IMR-90 (cell line): ENCODE data around the gene SORL1. TPM values are rescaled to one million over a fixed set of nuclear protein-coding genes. Genes with fewer than 3 reads are reported as not detected.

Experiments used
- ATAC-seq: fragments of 200-7000 bp; cut with Tn5 transposase; 2 replicates; pipeline ENCODE4 v1.9.1; 2020; ENCODE audit warnings: low read depth, mild to moderate bottlenecking, moderate library complexity
- BruUV-seq: library from RNA; stranded (reverse); fragments of 400-500 nt; replicated peaks from 2 replicates; lab custom pipeline; 2021; lab: Mats Ljungman, UMichigan
- CTCF ChIA-PET: fragments of 300-600 bp; formaldehyde crosslinking; extraction: SDS; loops from one replicate; lab custom pipeline; 2021; ENCODE audit warnings: antibody characterized with exemption; lab: Yijun Ruan, JAX
- POLR2A ChIA-PET: fragments of 300-600 bp; sonication (Branson Sonifier 250); formaldehyde crosslinking; loops from one replicate; lab custom pipeline; 2022; ENCODE audit warnings: antibody characterized with exemption; ENCODE audit not compliant: unreplicated experiment; lab: Charles Lee
- DNase-seq: peaks from one replicate; pipeline ENCODE4 v3.0.0; 2013
- H2AFZ ChIP-seq: replicated peaks from 2 replicates; pipeline ENCODE3; 2013; ENCODE audit warnings: low read length, mild to moderate bottlenecking; ENCODE audit not compliant: poor library complexity
- H2AK5ac ChIP-seq: 2 replicates; pipeline ENCODE4 v1.6.1; 2013; ENCODE audit warnings: low read depth, low read length, inconsistent platforms
- H2AK9ac ChIP-seq: replicated peaks from 2 replicates; pipeline ENCODE3; 2013; ENCODE audit warnings: mild to moderate bottlenecking, low read depth, low read length, moderate library complexity; ENCODE audit not compliant: poor library complexity
- H2BK120ac ChIP-seq: 2 replicates; pipeline ENCODE4 v1.6.1; 2013; ENCODE audit warnings: low read depth, low read length, inconsistent platforms
- H2BK15ac ChIP-seq: 3 replicates; pipeline ENCODE4 v1.6.1; 2013; ENCODE audit warnings: low read depth, low read length, inconsistent platforms
- H2BK20ac ChIP-seq: 2 replicates; pipeline ENCODE4 v1.6.1; 2013; ENCODE audit warnings: low read depth, mild to moderate bottlenecking, inconsistent platforms, low read length, moderate library complexity
- H2BK5ac ChIP-seq: 2 replicates; pipeline ENCODE4 v1.6.1; 2013; ENCODE audit warnings: mild to moderate bottlenecking, low read depth, low read length, inconsistent platforms; ENCODE audit not compliant: poor library complexity, severe bottlenecking
- H3K14ac ChIP-seq: replicated peaks from 2 replicates; pipeline ENCODE4 v1.6.1; 2013; ENCODE audit warnings: low read depth, low read length, inconsistent platforms
- H3K18ac ChIP-seq: 2 replicates; pipeline ENCODE4 v1.6.1; 2013; ENCODE audit warnings: low read depth, low read length, control low read depth
- H3K23ac ChIP-seq: 2 replicates; pipeline ENCODE4 v1.6.1; 2013; ENCODE audit warnings: low read depth, low read length, inconsistent platforms
- H3K27ac ChIP-seq: 2 replicates; pipeline ENCODE4 v1.5.1; 2013; ENCODE audit warnings: mild to moderate bottlenecking, control low read depth, low read length; ENCODE audit not compliant: insufficient read depth
- H3K27me3 ChIP-seq: 2 replicates; pipeline ENCODE4 v1.6.1; 2013; ENCODE audit warnings: low read length; ENCODE audit not compliant: control insufficient read depth, insufficient read depth
- H3K36me3 ChIP-seq: 2 replicates; pipeline ENCODE4 v1.6.1; 2013; ENCODE audit warnings: low read length, mixed read lengths; ENCODE audit not compliant: control insufficient read depth, insufficient read depth
- H3K4ac ChIP-seq: 2 replicates; pipeline ENCODE4 v1.6.1; 2013; ENCODE audit warnings: low read depth, low read length, inconsistent platforms
- H3K4me1 ChIP-seq: 2 replicates; pipeline ENCODE4 v1.6.1; 2013; ENCODE audit warnings: low read length, mixed read lengths; ENCODE audit not compliant: control insufficient read depth, insufficient read depth
- H3K4me2 ChIP-seq: 2 replicates; pipeline ENCODE4 v1.6.1; 2013; ENCODE audit warnings: low read depth, mild to moderate bottlenecking, control low read depth, low read length, moderate library complexity
- H3K4me3 ChIP-seq: 2 replicates; pipeline ENCODE4 v1.5.1; 2013; ENCODE audit warnings: low read depth, mild to moderate bottlenecking, control low read depth, low read length, moderate library complexity; ENCODE audit not compliant: insufficient read depth
- H3K56ac ChIP-seq: 2 replicates; pipeline ENCODE4 v1.6.1; 2013; ENCODE audit warnings: low read length, inconsistent platforms; ENCODE audit not compliant: insufficient read depth; ENCODE audit errors: extremely low read depth
- H3K79me1 ChIP-seq, 2 experiments: 2 replicates each; pipeline ENCODE4 v1.6.1; 2013; ENCODE audit warnings: low read length in 2 of 2, inconsistent platforms in 1 of 2, low read depth in 1 of 2
- H3K9ac ChIP-seq: 2 replicates; pipeline ENCODE4 v1.6.1; 2013; ENCODE audit warnings: low read depth, low read length, control low read depth
- H3K9me1 ChIP-seq: 2 replicates; pipeline ENCODE4 v1.6.1; 2013; ENCODE audit warnings: low read length, inconsistent platforms; ENCODE audit not compliant: insufficient read depth
- H3K9me3 ChIP-seq: 2 replicates; pipeline ENCODE4 v1.6.1; 2013; ENCODE audit warnings: low read length; ENCODE audit not compliant: control insufficient read depth, insufficient read depth
- H4K20me1 ChIP-seq: 2 replicates; pipeline ENCODE4 v1.6.1; 2013; ENCODE audit warnings: low read length, inconsistent platforms; ENCODE audit not compliant: insufficient read depth
- H4K5ac ChIP-seq: 2 replicates; pipeline ENCODE4 v1.6.1; 2013; ENCODE audit warnings: mild to moderate bottlenecking, low read depth, low read length, control low read depth
- H4K8ac ChIP-seq, 2 experiments: 2 replicates each; pipeline ENCODE4 v1.6.1; 2013; ENCODE audit warnings: low read depth in 2 of 2, low read length in 2 of 2, control low read depth in 1 of 2, inconsistent platforms in 1 of 2
- H4K91ac ChIP-seq: 2 replicates; pipeline ENCODE4 v1.6.1; 2013; ENCODE audit warnings: low read depth, low read length, inconsistent platforms; ENCODE audit not compliant: insufficient read depth
- BHLHE40 ChIP-seq: fragments of 150-350 bp; IDR thresholded peaks from 2 replicates; pipeline ENCODE4 v1.6.1; 2016; ENCODE audit warnings: mild to moderate bottlenecking, low read depth, low read length
- CEBPB ChIP-seq: IDR thresholded peaks from 2 replicates; pipeline ENCODE4 v1.6.1; 2012; ENCODE audit warnings: low read depth, low read length, improper control_type of control experiment
- CHD1 ChIP-seq: IDR thresholded peaks from 2 replicates; pipeline ENCODE4 v1.6.1; 2012; ENCODE audit warnings: low read depth, low read length, improper control_type of control experiment
- FOS ChIP-seq: fragments of 150-350 bp; IDR thresholded peaks from 2 replicates; pipeline ENCODE4 v1.6.1; 2016; ENCODE audit warnings: low read depth, low read length
- MAFK ChIP-seq: IDR thresholded peaks from 2 replicates; pipeline ENCODE4 v1.6.1; 2012; ENCODE audit warnings: low read depth, low read length, improper control_type of control experiment
- MAZ ChIP-seq: IDR thresholded peaks from 2 replicates; pipeline ENCODE4 v1.6.1; 2012; ENCODE audit warnings: low read depth, mild to moderate bottlenecking, low read length, improper control_type of control experiment, moderate library complexity, borderline replicate concordance
- MXI1 ChIP-seq: IDR thresholded peaks from 2 replicates; pipeline ENCODE4 v1.6.1; 2012; ENCODE audit warnings: low read depth, mild to moderate bottlenecking, low read length, moderate library complexity, borderline replicate concordance
- NFE2L2 ChIP-seq: fragments of 150-350 bp; IDR thresholded peaks from 2 replicates; pipeline ENCODE4 v1.6.1; 2016; ENCODE audit warnings: low read depth, mild to moderate bottlenecking, low read length
- POLR2A ChIP-seq: IDR thresholded peaks from 2 replicates; pipeline ENCODE4 v1.6.1; 2012; ENCODE audit warnings: mild to moderate bottlenecking, low read depth, low read length
- RAD21 ChIP-seq: IDR thresholded peaks from 2 replicates; pipeline ENCODE4 v1.6.1; 2012; ENCODE audit warnings: low read length, improper control_type of control experiment
- RCOR1 ChIP-seq: IDR thresholded peaks from 2 replicates; pipeline ENCODE4 v1.6.1; 2012; ENCODE audit warnings: mild to moderate bottlenecking, low read length, improper control_type of control experiment; ENCODE audit not compliant: insufficient replicate concordance
- RFX5 ChIP-seq: IDR thresholded peaks from 2 replicates; pipeline ENCODE4 v1.8.0; 2012; ENCODE audit warnings: low read depth, mild to moderate bottlenecking, low read length, moderate library complexity
- SMC3 ChIP-seq: fragments of 150-350 bp; IDR thresholded peaks from 2 replicates; pipeline ENCODE4 v1.6.1; 2016; ENCODE audit warnings: low read depth, mild to moderate bottlenecking, antibody characterized with exemption, low read length, moderate library complexity
- WGBS, 2 experiments: methylation state at CpG; one replicate each; pipeline versions ENCODE4 v1.1.5 to v1.1.7; 2013; ENCODE audit warnings: missing lambda C conversion rate in 2 of 2; ENCODE audit not compliant: insufficient read length in 1 of 2; ENCODE audit errors: extremely low coverage in 2 of 2; 5-methylcytosine and 5-hydroxymethylcytosine counted together
- dilution Hi-C: fragments of 300-500 bp; cut with HindIII; formaldehyde crosslinking; loops from one replicate; pipeline ENCODE4 v1.14.3; 2018; ENCODE audit warnings: low sequenced_read_pairs; ENCODE audit not compliant: unreplicated experiment
- in situ Hi-C: fragments of 300-500 bp; cut with MboI; formaldehyde crosslinking; loops from 3 replicates; pipeline ENCODE4 v1.14.3; 2019; ENCODE audit warnings: low sequenced_read_pairs, inconsistent platforms, mixed read lengths
- intact Hi-C: fragments of 100-400 bp; cut with micrococcal nuclease; formaldehyde crosslinking; loops from 2 replicates; pipeline ENCODE4 v1.10.0; 2022
- polyA plus RNA-seq, 3 experiments: library from polyadenylated mRNA; depleted of rRNA; stranded (reverse); fragments of >200 nt; gene quantifications; 2 replicates each; pipeline ENCODE4 v1.2.3, GENCODE V29; 2012; ENCODE audit warnings: low replicate concordance in 1 of 3
- total RNA-seq: library from RNA; depleted of rRNA; stranded (reverse); fragments of >200 nt; gene quantifications from 2 replicates; pipeline ENCODE4 v1.2.3, GENCODE V29; 2012
- TF ChIP-seq, protein P1 (sequence below): conservative IDR thresholded peaks from 2 replicates; pipeline ENCODE4 v1.5.1; 2012; ENCODE audit warnings: mild to moderate bottlenecking, low read depth, low read length, improper control_type of control experiment
- TF ChIP-seq, protein P2 (sequence below): fragments of 150-350 bp; IDR thresholded peaks from 2 replicates; pipeline ENCODE4 v1.6.1; 2016; ENCODE audit warnings: low read depth, mild to moderate bottlenecking, low read length, moderate library complexity, borderline replicate concordance
- TF ChIP-seq, protein P3 (sequence below): fragments of 150-350 bp; IDR thresholded peaks from 2 replicates; pipeline ENCODE4 v1.6.1; 2017; ENCODE audit warnings: mild to moderate bottlenecking, antibody characterized with exemption, low read length, low read depth

SORL1 gene
- total and polyA plus RNA-seq, 2 of the 4 experiments (the other 2 are of a cell fraction), result 1.0 to 2.0 TPM

DNA sequence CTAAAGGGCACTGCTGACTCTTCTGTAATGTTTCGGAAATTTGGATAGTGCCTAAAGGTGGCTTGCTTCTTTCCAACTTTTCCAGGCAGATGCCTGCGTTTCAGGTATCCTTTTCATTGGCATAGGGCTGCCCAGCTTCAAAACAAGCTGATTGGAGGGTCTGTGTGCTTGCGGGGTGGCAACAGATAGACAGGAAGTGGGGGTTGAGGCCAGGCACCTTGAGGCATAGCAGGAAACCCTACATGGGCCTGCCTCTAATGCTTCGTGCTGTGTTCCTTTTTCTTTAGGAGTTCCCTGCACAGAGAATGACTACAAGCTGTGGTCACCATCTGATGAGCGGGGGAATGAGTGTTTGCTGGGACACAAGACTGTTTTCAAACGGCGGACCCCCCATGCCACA is 92.8 kb downstream of the SORL1 start:
- no peak overlapping the region for H2AK9ac ChIP-seq
- no peak overlapping the region for H2BK5ac ChIP-seq
- in situ Hi-C loops, result no loop called here
- WGBS, 2 experiments, result 100% methylated on average over 1 of the region's 7 CpGs; no CpG with 5 or more reads in 1 of the 2 experiments
- no peak overlapping the region for H2BK15ac ChIP-seq
- no peak overlapping the region for H3K4me3 ChIP-seq
- H3K4ac ChIP-seq, result no peak overlapping the region
- H3K18ac ChIP-seq, result no peak overlapping the region
- ATAC-seq (no peak), DNase-seq (no peak)
- no peaks in the 10 kb centered on the region for H3K9me1 ChIP-seq
- no peaks in the 10 kb centered on the region for H3K9me3 ChIP-seq
- no TSS peak for BruUV-seq
- intact Hi-C loops, result no loop called here
- no peak overlapping the region for H2AK5ac ChIP-seq
- no peak overlapping the region for H4K5ac ChIP-seq
- no peak overlapping the region for H2BK120ac ChIP-seq
- H3K27ac ChIP-seq, result no peak overlapping the region
- CTCF ChIA-PET, result no interaction called here
- peaks cover 1% of the 10 kb centered on the region; the same call in 1 of the 2 replicates for H3K27me3 ChIP-seq
- no peak overlapping the region for H4K91ac ChIP-seq
- no peaks in the 10 kb centered on the region; the same call in 1 of the 2 replicates for H3K4me1 ChIP-seq
- H3K4me2 ChIP-seq, result no peak overlapping the region
- no peak overlapping the region for H2AFZ ChIP-seq
- H4K8ac ChIP-seq, result no peak overlapping the region
- no peaks in the 10 kb centered on the region for H4K20me1 ChIP-seq
- H3K23ac ChIP-seq, result no peak overlapping the region
- H3K56ac ChIP-seq, result no peak overlapping the region
- dilution Hi-C loops, result no loop called here
- H3K14ac ChIP-seq, result no peak overlapping the region
- POLR2A ChIA-PET, result no interaction called here
- TF ChIP-seq, protein P1, sequence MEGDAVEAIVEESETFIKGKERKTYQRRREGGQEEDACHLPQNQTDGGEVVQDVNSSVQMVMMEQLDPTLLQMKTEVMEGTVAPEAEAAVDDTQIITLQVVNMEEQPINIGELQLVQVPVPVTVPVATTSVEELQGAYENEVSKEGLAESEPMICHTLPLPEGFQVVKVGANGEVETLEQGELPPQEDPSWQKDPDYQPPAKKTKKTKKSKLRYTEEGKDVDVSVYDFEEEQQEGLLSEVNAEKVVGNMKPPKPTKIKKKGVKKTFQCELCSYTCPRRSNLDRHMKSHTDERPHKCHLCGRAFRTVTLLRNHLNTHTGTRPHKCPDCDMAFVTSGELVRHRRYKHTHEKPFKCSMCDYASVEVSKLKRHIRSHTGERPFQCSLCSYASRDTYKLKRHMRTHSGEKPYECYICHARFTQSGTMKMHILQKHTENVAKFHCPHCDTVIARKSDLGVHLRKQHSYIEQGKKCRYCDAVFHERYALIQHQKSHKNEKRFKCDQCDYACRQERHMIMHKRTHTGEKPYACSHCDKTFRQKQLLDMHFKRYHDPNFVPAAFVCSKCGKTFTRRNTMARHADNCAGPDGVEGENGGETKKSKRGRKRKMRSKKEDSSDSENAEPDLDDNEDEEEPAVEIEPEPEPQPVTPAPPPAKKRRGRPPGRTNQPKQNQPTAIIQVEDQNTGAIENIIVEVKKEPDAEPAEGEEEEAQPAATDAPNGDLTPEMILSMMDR, result no peak
- TF ChIP-seq BHLHE40, result no peak
- TF ChIP-seq FOS, result no peak
- TF ChIP-seq CHD1, result no peak
- TF ChIP-seq, protein P2, sequence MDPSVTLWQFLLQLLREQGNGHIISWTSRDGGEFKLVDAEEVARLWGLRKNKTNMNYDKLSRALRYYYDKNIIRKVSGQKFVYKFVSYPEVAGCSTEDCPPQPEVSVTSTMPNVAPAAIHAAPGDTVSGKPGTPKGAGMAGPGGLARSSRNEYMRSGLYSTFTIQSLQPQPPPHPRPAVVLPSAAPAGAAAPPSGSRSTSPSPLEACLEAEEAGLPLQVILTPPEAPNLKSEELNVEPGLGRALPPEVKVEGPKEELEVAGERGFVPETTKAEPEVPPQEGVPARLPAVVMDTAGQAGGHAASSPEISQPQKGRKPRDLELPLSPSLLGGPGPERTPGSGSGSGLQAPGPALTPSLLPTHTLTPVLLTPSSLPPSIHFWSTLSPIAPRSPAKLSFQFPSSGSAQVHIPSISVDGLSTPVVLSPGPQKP, result no peak
- TF ChIP-seq RFX5, result no peak
- no peak for TF ChIP-seq POLR2A
- no peak for TF ChIP-seq RCOR1
- TF ChIP-seq, protein P3, sequence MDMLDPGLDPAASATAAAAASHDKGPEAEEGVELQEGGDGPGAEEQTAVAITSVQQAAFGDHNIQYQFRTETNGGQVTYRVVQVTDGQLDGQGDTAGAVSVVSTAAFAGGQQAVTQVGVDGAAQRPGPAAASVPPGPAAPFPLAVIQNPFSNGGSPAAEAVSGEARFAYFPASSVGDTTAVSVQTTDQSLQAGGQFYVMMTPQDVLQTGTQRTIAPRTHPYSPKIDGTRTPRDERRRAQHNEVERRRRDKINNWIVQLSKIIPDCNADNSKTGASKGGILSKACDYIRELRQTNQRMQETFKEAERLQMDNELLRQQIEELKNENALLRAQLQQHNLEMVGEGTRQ, result no peak
- no peak for TF ChIP-seq SMC3
- no peak for TF ChIP-seq CEBPB
- TF ChIP-seq NFE2L2, result no peak
- no peak for TF ChIP-seq RAD21
- no peak for TF ChIP-seq MAZ
- TF ChIP-seq MXI1, result no peak
- no peak for TF ChIP-seq MAFK
- H3K36me3 ChIP-seq, result no peaks in the 10 kb centered on the region
- no peaks in the 10 kb centered on the region for H3K79me1 ChIP-seq
- no peak overlapping the region for H2BK20ac ChIP-seq
- no peak overlapping the region for H3K9ac ChIP-seq
